ENCODE results near the gene HAUS8. TPM values are rescaled to one million over a fixed set of nuclear protein-coding genes. Genes with fewer than 3 reads are reported as not detected.

Gene HAUS8
- total and polyA plus RNA-seq, 2 of the 4 experiments (the other 2 are of a cell fraction): 3.4 to 14.2 TPM

- no peak overlapping the region for H3K4ac ChIP-seq (ENCODE audit: low read depth, low read length)
- DNase-seq (no peak), ATAC-seq (ENCODE audit: low read depth) (no peak)
- H3K27me3 ChIP-seq (ENCODE audit: control insufficient read depth, insufficient read depth, low read length): peaks cover 48% of the 10 kb centered on the region
- no peak overlapping the region for H2BK20ac ChIP-seq (ENCODE audit: low read depth, low read length)
- no peaks in the 10 kb centered on the region for H3K9me1 ChIP-seq (ENCODE audit: insufficient read depth, low read length)
- dilution Hi-C loops (cut with HindIII; ENCODE audit: low sequenced_read_pairs, unreplicated experiment): no loop called here
- H3K27ac ChIP-seq (ENCODE audit: insufficient read depth, low read length): no peak overlapping the region
- H3K18ac ChIP-seq (ENCODE audit: low read depth, low read length): no peak overlapping the region
- WGBS, 2 experiments (ENCODE audit: extremely low coverage in 2 of 2, insufficient read length in 1 of 2): 9% methylated on average over 3 of the region's 40 CpGs; no CpG with 5 or more reads in 1 of the 2 experiments
- H4K20me1 ChIP-seq (ENCODE audit: insufficient read depth, low read length): no peaks in the 10 kb centered on the region
- H3K4me1 ChIP-seq (ENCODE audit: control insufficient read depth, insufficient read depth, low read length): peaks cover 2% of the 10 kb centered on the region; the same call in 1 of the 2 replicates
- peak overlapping the region; percentile 21; the same call in 1 of the 2 replicates for H3K4me2 ChIP-seq (ENCODE audit: low read depth, low read length)
- H2AK5ac ChIP-seq (ENCODE audit: low read depth, low read length): no peak overlapping the region
- H3K4me3 ChIP-seq (ENCODE audit: insufficient read depth, low read depth, low read length): no peak overlapping the region
- H3K23ac ChIP-seq (ENCODE audit: low read depth, low read length): no peak overlapping the region
- H4K91ac ChIP-seq (ENCODE audit: insufficient read depth, low read depth, low read length): no peak overlapping the region
- H2AK9ac ChIP-seq (replicated peaks; ENCODE audit: low read depth, low read length, poor library complexity): no peak overlapping the region
- no peaks in the 10 kb centered on the region for H3K79me1 ChIP-seq (ENCODE audit: low read depth in 1 of 2, low read length in 2 of 2)
- peaks cover 12% of the 10 kb centered on the region for H3K9me3 ChIP-seq (ENCODE audit: control insufficient read depth, insufficient read depth, low read length)
- ChIA-PET CTCF (no interaction called here), POLR2A (ENCODE audit: unreplicated experiment) (no interaction called here)
- no peak overlapping the region for H4K8ac ChIP-seq (ENCODE audit: low read depth in 2 of 2, low read length in 2 of 2)
- H3K9ac ChIP-seq (ENCODE audit: low read depth, low read length): no peak overlapping the region
- H2BK120ac ChIP-seq (ENCODE audit: low read depth, low read length): no peak overlapping the region
- no peak overlapping the region for H4K5ac ChIP-seq (ENCODE audit: low read depth, low read length)
- H3K36me3 ChIP-seq (ENCODE audit: control insufficient read depth, insufficient read depth, low read length): no peaks in the 10 kb centered on the region
- TF ChIP-seq RAD21 (IDR thresholded peaks at IDR 0.05; ENCODE audit: low read length): no peak
- no peak for TF ChIP-seq POLR2A (IDR thresholded peaks at IDR 0.05; ENCODE audit: low read depth, low read length)
- TF ChIP-seq MXI1 (IDR thresholded peaks at IDR 0.05; ENCODE audit: borderline replicate concordance, low read depth, low read length): no peak
- TF ChIP-seq NFE2L2 (IDR thresholded peaks at IDR 0.05; ENCODE audit: low read depth, low read length): no peak
- BruUV-seq (replicated peaks): no TSS peak
- intact Hi-C loops (cut with micrococcal nuclease): no loop called here
- peak overlapping the region; percentile 26 for H2AFZ ChIP-seq (replicated peaks; ENCODE audit: low read length, poor library complexity)
- H2BK5ac ChIP-seq (ENCODE audit: low read depth, low read length, poor library complexity, severe bottlenecking): no peak overlapping the region
- no peak overlapping the region for H3K14ac ChIP-seq (replicated peaks; ENCODE audit: low read depth, low read length)
- no peak overlapping the region for H2BK15ac ChIP-seq (ENCODE audit: low read depth, low read length)
- in situ Hi-C loops (cut with MboI; ENCODE audit: low sequenced_read_pairs): no loop called here
- H3K56ac ChIP-seq (ENCODE audit: extremely low read depth, insufficient read depth, low read length): no peak overlapping the region
Measured at GRCh38 chr19:17025991-17026658, 49.1 kb downstream of the HAUS8 start.
